Endothelial cell of umbilical vein (primary cell): ENCODE results near the gene HDAC9. TPM values are rescaled to one million over a fixed set of nuclear protein-coding genes. Genes with fewer than 3 reads are reported as not detected.
A peak's percentile ranks its signal among the peaks of the same experiment; 100 is the strongest.

ENCODE experiments used
- BruUV-seq: library from RNA; stranded (reverse); fragments of 400-500 nt; replicated peaks from 2 replicates; lab custom pipeline; 2021; lab: Mats Ljungman, UMichigan
- CTCF ChIA-PET: fragments of 300-600, 350-600 bp; sonication (Branson Sonifier 250); formaldehyde crosslinking; loops from one replicate; lab custom pipeline; 2021; ENCODE audit warnings: antibody characterized with exemption, inconsistent platforms; lab: Charles Lee
- POLR2A ChIA-PET: fragments of 300-600, 350-600 bp; sonication (Branson Sonifier 250); formaldehyde crosslinking; loops from one replicate; lab custom pipeline; 2021; ENCODE audit warnings: antibody characterized with exemption, inconsistent platforms; lab: Charles Lee
- DNase-seq: peaks from one replicate; pipeline ENCODE4 v3.0.0-alpha.2; 2011; ENCODE audit warnings: low read depth, low spot score
- FAIRE-seq: peaks from 2 replicates; lab custom pipeline; 2011; peaks lifted over from hg19 to GRCh38; lab: Jason Lieb, UNC
- H2AFZ ChIP-seq: 2 replicates; pipeline ENCODE4 v1.6.0; 2012; ENCODE audit warnings: low read depth, low read length, control low read depth, inconsistent platforms
- H3K27ac ChIP-seq: 2 replicates; pipeline ENCODE4 v1.5.1; 2011; ENCODE audit warnings: low read depth, mild to moderate bottlenecking, control low read depth, low read length, moderate library complexity; ENCODE audit not compliant: insufficient read depth
- H3K27me3 ChIP-seq, 2 experiments: 2 replicates each; pipeline versions ENCODE4 v1.6.0 to v1.6.1; 2011; ENCODE audit warnings: low read length in 2 of 2, mixed read lengths in 1 of 2; ENCODE audit not compliant: control insufficient read depth in 2 of 2, insufficient read depth in 2 of 2
- H3K36me3 ChIP-seq, 2 experiments: 2 replicates in 1 of 2; 3 replicates in 1 of 2; pipeline ENCODE4 v1.5.1; 2011; ENCODE audit warnings: low read length in 2 of 2, mild to moderate bottlenecking in 1 of 2, moderate library complexity in 1 of 2; ENCODE audit not compliant: control insufficient read depth in 2 of 2, insufficient read depth in 2 of 2; ENCODE audit errors: extremely low read depth in 1 of 2
- H3K4me1 ChIP-seq: 3 replicates; pipeline ENCODE4 v1.5.1; 2011; ENCODE audit warnings: mild to moderate bottlenecking, low read length; ENCODE audit not compliant: control insufficient read depth, insufficient read depth; ENCODE audit errors: extremely low read depth
- H3K4me2 ChIP-seq: 2 replicates; pipeline ENCODE4 v1.6.1; 2011; ENCODE audit warnings: low read length, control low read depth, mixed read lengths; ENCODE audit not compliant: insufficient read depth
- H3K4me3 ChIP-seq, 3 experiments: fragments of 200-600 bp in 1 of 3; sonication (generic), shearing (Covaris generic) in 1 of 3; replicated peaks in 1 of 3; 2 replicates each; pipeline ENCODE4 v1.5.1; 2011 to 2016; ENCODE audit warnings: control low read depth in 3 of 3, low read length in 3 of 3, mild to moderate bottlenecking in 2 of 3, inconsistent platforms in 1 of 3, low read depth in 1 of 3, moderate library complexity in 1 of 3; ENCODE audit not compliant: insufficient read depth in 1 of 3
- H3K79me2 ChIP-seq: 2 replicates; pipeline ENCODE4 v1.6.0; 2012; ENCODE audit warnings: low read length, inconsistent platforms; ENCODE audit not compliant: control insufficient read depth, insufficient read depth
- H3K9ac ChIP-seq: replicated peaks from 2 replicates; pipeline ENCODE3; 2011; ENCODE audit warnings: low read length, control low read depth; ENCODE audit not compliant: insufficient read depth; ENCODE audit errors: extremely low read depth
- H3K9me1 ChIP-seq: replicated peaks from 3 replicates; pipeline ENCODE4 v1.6.0; 2011; ENCODE audit warnings: mild to moderate bottlenecking, low read length; ENCODE audit not compliant: control insufficient read depth, insufficient read depth; ENCODE audit errors: extremely low read depth
- H3K9me3 ChIP-seq: replicated peaks from 2 replicates; pipeline ENCODE4 v1.5.1; 2012; ENCODE audit warnings: low read length, inconsistent platforms; ENCODE audit not compliant: control insufficient read depth, insufficient read depth
- H4K20me1 ChIP-seq: replicated peaks from 2 replicates; pipeline ENCODE3; 2011; ENCODE audit warnings: mild to moderate bottlenecking, low read length; ENCODE audit not compliant: control insufficient read depth, insufficient read depth; ENCODE audit errors: extremely low read depth
- CTCF ChIP-seq, 2 donors: IDR thresholded peaks; 1 replicate in 1 of 2; 2 replicates in 1 of 2; pipeline ENCODE4 v1.5.1; 2011; ENCODE audit warnings: low read length in 2 of 2, mild to moderate bottlenecking in 2 of 2, moderate library complexity in 2 of 2, control low read depth in 1 of 2, inconsistent platforms in 1 of 2, low read depth in 1 of 2; ENCODE audit not compliant: insufficient read depth in 1 of 2; ENCODE audit errors: extremely low read depth in 1 of 2
- EZH2 ChIP-seq: IDR thresholded peaks from 2 replicates; pipeline ENCODE4 v1.6.1; 2012; ENCODE audit warnings: borderline replicate concordance, low read depth, mild to moderate bottlenecking, moderate library complexity, low read length, inconsistent platforms; ENCODE audit not compliant: severe bottlenecking
- FOS ChIP-seq: IDR thresholded peaks from 2 replicates; pipeline ENCODE4 v1.6.1; 2011; ENCODE audit warnings: mild to moderate bottlenecking, low read length, moderate library complexity, borderline replicate concordance; ENCODE audit not compliant: insufficient read depth
- GATA2 ChIP-seq: IDR thresholded peaks from 2 replicates; pipeline ENCODE4 v1.7.0; 2011; ENCODE audit warnings: low read depth, mild to moderate bottlenecking, moderate library complexity, mixed read lengths, low read length; ENCODE audit not compliant: insufficient read length, insufficient read depth
- JUN ChIP-seq: IDR thresholded peaks from 2 replicates; pipeline ENCODE4 v1.6.1; 2011; ENCODE audit warnings: borderline replicate concordance, low read depth; ENCODE audit not compliant: insufficient read length, insufficient read depth
- MAX ChIP-seq: IDR thresholded peaks from 2 replicates; pipeline ENCODE4 v1.6.1; 2011; ENCODE audit not compliant: insufficient read depth, insufficient read length
- MYC ChIP-seq: IDR thresholded peaks from one replicate; pipeline ENCODE4 v1.6.1; 2011; ENCODE audit warnings: mild to moderate bottlenecking, low read depth, low read length
- POLR2A ChIP-seq: IDR thresholded peaks from 2 replicates; pipeline ENCODE4 v1.6.1; 2012; ENCODE audit warnings: low read depth, mild to moderate bottlenecking, control low read depth, low read length
- POLR2AphosphoS5 ChIP-seq: IDR thresholded peaks from 2 replicates; pipeline ENCODE4 v1.6.1; 2012; ENCODE audit warnings: low read depth, mild to moderate bottlenecking, control low read depth, low read length, moderate library complexity; ENCODE audit not compliant: insufficient read depth
- dilution Hi-C: fragments of 300-500 bp; cut with MboI; formaldehyde crosslinking; loops from one replicate; pipeline ENCODE4 v1.15.0; 2019; ENCODE audit warnings: low sequenced_read_pairs; ENCODE audit not compliant: extremely low pct_ligation_motif_present
- intact Hi-C: fragments of 100-400 bp; cut with micrococcal nuclease; formaldehyde crosslinking; loops from one replicate; pipeline ENCODE4 v1.10.0; 2022
- polyA plus RNA-seq, 4 experiments: library from polyadenylated mRNA; depleted of rRNA in 3 of 4; stranded (reverse) in 3 of 4; unstranded in 1 of 4; fragments of >200 nt; gene quantifications; 2 replicates each; pipeline versions ENCODE4 v1.2.1 to v1.2.3, GENCODE V29; 2011 to 2012; ENCODE audit warnings: missing spikeins in 1 of 4
- total RNA-seq: library from RNA; stranded (reverse); gene quantifications from 2 replicates; pipeline ENCODE4 v1.2.3, GENCODE V29; 2021

HDAC9 gene
- total and polyA plus RNA-seq, 2 donors (not counting 3 experiments of a cell fraction or from before 2014, with no cell fraction given), result 1.8 to 11.6 TPM

- CTCF ChIA-PET, result interaction anchor here (0.5 to 4.1 kb wide), 44 partner anchors 9 to 1930 kb away, joined by 3 to 83 read pairs (median 4); no protein-coding TSS in a partner anchor
- Histone ChIP-seq H3K27ac (no peak overlapping the region), H4K20me1 (no peaks in the 10 kb centered on the region), H3K9me1 (no peaks in the 10 kb centered on the region), H3K9me3 (no peaks in the 10 kb centered on the region), H3K4me3 (no peak overlapping the region), H3K4me1 (peaks cover 28% of the 10 kb centered on the region), H3K9ac (no peak overlapping the region), H3K36me3 (no peaks in the 10 kb centered on the region), H3K79me2 (no peaks in the 10 kb centered on the region), H3K27me3 (peaks cover 11 to 23% of the 10 kb centered on the region in 2 experiments), H3K4me2 (peak overlapping the region; percentile 43), H2AFZ (no peak overlapping the region)
- POLR2A ChIA-PET, result no interaction called here
- dilution Hi-C loops (no loop called here), intact Hi-C loops (loop anchor here (1.0 to 5.0 kb wide), 9 partner anchors 54 to 451 kb away; partner anchors contain the start of gene TWIST1)
- no peak for TF ChIP-seq GATA2
- peak; percentile 92 to 93 for TF ChIP-seq CTCF (IDR thresholded peaks at IDR 0.05; ENCODE audit: extremely low read depth in 1 of 2, insufficient read depth in 1 of 2, low read depth in 1 of 2, low read length in 2 of 2)
- BruUV-seq, result no TSS peak
- FAIRE-seq (peak; percentile 42), DNase-seq (peak; percentile 62)
Measured at GRCh38 chr7:18666107-18666728, 170.7 kb downstream of the HDAC9 start.

- H2AFZ ChIP-seq, result no peak overlapping the region
- peaks cover 28% of the 10 kb centered on the region for H3K4me1 ChIP-seq
- no peaks in the 10 kb centered on the region for H3K79me2 ChIP-seq
- no peaks in the 10 kb centered on the region for H3K9me3 ChIP-seq
- peaks cover 17 to 34% of the 10 kb centered on the region in 2 experiments for H3K27me3 ChIP-seq
- no TSS peak for BruUV-seq
- peak overlapping the region; percentile 43 for H3K4me2 ChIP-seq
- H3K9ac ChIP-seq, result no peak overlapping the region
- FAIRE-seq, result peak; percentile 94
- no peaks in the 10 kb centered on the region for H3K36me3 ChIP-seq
- no peaks in the 10 kb centered on the region for H3K9me1 ChIP-seq
- peak; percentile 85 for DNase-seq
- POLR2A ChIA-PET, result no interaction called here
- intact Hi-C loops, result loop anchor here (2.0 to 5.0 kb wide), 6 partner anchors 55 to 450 kb away; partner anchors contain the start of gene TWIST1
- H3K27ac ChIP-seq, result no peak overlapping the region
- dilution Hi-C loops, result no loop called here
- H4K20me1 ChIP-seq, result no peaks in the 10 kb centered on the region
- peak overlapping the region in 1 of 3 experiments; percentile 20 for H3K4me3 ChIP-seq
- CTCF ChIA-PET, result interaction anchor here (0.7 to 1.8 kb wide), 3 partner anchors 17 to 315 kb away, joined by 3 to 5 read pairs (median 3); no protein-coding TSS in a partner anchor
- TF ChIP-seq CTCF (IDR thresholded peaks at IDR 0.05; ENCODE audit: extremely low read depth in 1 of 2, insufficient read depth in 1 of 2, low read depth in 1 of 2, low read length in 2 of 2) (no peak), MYC (no peak), GATA2 (peak; percentile 11), JUN (peak; percentile 98), FOS (peak; percentile 86), MAX (no peak), POLR2A (no peak), POLR2AphosphoS5 (peak; percentile 79), EZH2 (no peak)
Measured at GRCh38 chr7:18667466-18667865, 171.9 kb downstream of the HDAC9 start.
